ENCODE measurements around the gene ABHD11. TPM values are rescaled to one million over a fixed set of nuclear protein-coding genes. Genes with fewer than 3 reads are reported as not detected.

ABHD11 gene
- total and polyA plus RNA-seq, 8 donors, result 11.6 to 112 (median 19.7) TPM

- 57 to 66% (median 61%) methylated on average over 17 of the region's 17 CpGs for WGBS, 5 donors
- Histone ChIP-seq H3K27me3 (peaks cover 21 to 87% (median 41%) of the 10 kb centered on the region in 3 donors), H3K36me3 (no peaks in the 10 kb centered on the region), H3K4me1 (peaks cover 9 to 25% (median 21%) of the 10 kb centered on the region in 4 donors), H3K27ac (no peak overlapping the region), H3K9me3 (no peaks in the 10 kb centered on the region), H3K4me3 (peak overlapping the region in 3 of 4 donors; percentile 32 to 52 (median 40))
- DNase-seq, result no peak
- intact Hi-C loops (cut with DNase I; ENCODE audit: low total_unique reads), result no loop called here
- TF ChIP-seq CTCF (IDR thresholded peaks at IDR 0.05), result no peak
These were observed 32.5 kb upstream of the ABHD11 start for GRCh38 chr7:73770860-73771670.

GRCh38 chr7:73770002-73770859 is 31.6 kb upstream of the ABHD11 start, which contains the start of gene CLDN3:
CLDN3 (minus strand) TSS chr7:73770270; CDS start chr7:73770049, 221 bp downstream.
- peaks cover 21 to 84% (median 41%) of the 10 kb centered on the region in 3 donors for H3K27me3 ChIP-seq
- intact Hi-C loops (cut with DNase I; ENCODE audit: low total_unique reads), result no loop called here
- DNase-seq, result peak; percentile 59 to 92

GRCh38 chr7:73769481-73770001 is 30.9 kb upstream of the ABHD11 start:
- H3K4me3 ChIP-seq, result peak overlapping the region; percentile 32 to 52 (median 37)
- no peak for TF ChIP-seq CTCF (IDR thresholded peaks at IDR 0.05)
- intact Hi-C loops (cut with DNase I; ENCODE audit: low total_unique reads), result no loop called here
- H3K4me1 ChIP-seq, result peaks cover 9 to 25% (median 21%) of the 10 kb centered on the region in 4 donors
- 9 to 32% (median 22%) methylated on average over 7 to 49 of the region's 49 CpGs for WGBS, 5 donors
- peak overlapping the region in 1 of 5 donors; percentile 31 for H3K27ac ChIP-seq
- no peaks in the 10 kb centered on the region for H3K9me3 ChIP-seq
- peaks cover 21 to 78% (median 41%) of the 10 kb centered on the region in 3 donors for H3K27me3 ChIP-seq
- no peaks in the 10 kb centered on the region for H3K36me3 ChIP-seq
- no peak for DNase-seq

More at GRCh38 chr7:73770002-73770859, 31.6 kb upstream of the ABHD11 start, which contains the start of gene CLDN3:
- WGBS, 5 donors, result 2 to 5% (median 4%) methylated on average over 17 to 82 of the region's 82 CpGs
- peaks cover 9 to 25% (median 21%) of the 10 kb centered on the region in 4 donors for H3K4me1 ChIP-seq
- H3K4me3 ChIP-seq, result peak within 1 kb of the TSS; percentile 32 to 52 (median 37)
- TF ChIP-seq CTCF (IDR thresholded peaks at IDR 0.05) (no peak), EP300 (IDR thresholded peaks at IDR 0.05) (no peak), POLR2A (IDR thresholded peaks at IDR 0.05) (no peak), POLR2AphosphoS5 (IDR thresholded peaks at IDR 0.05) (no peak)
- peak within 1 kb of the TSS in 3 of 5 donors; percentile 29 to 32 (median 31) for H3K27ac ChIP-seq
- H3K36me3 ChIP-seq, result no peaks in the 10 kb centered on the region
- H3K9me3 ChIP-seq, result no peaks in the 10 kb centered on the region
